Stimulated activated CD4-positive, alpha-beta T cell treated with anti-CD3 and anti-CD28 coated beads, Interleukin-15, amount 100 ng/mL, for 48 hours (primary cell): ENCODE results near the gene GON7.
"Not testable (repeated sequence)": the region's sequence is repeated elsewhere in the genome, so short reads cannot be mapped to it uniquely, and the experiment has no call there.

Experiments used
- DNase-seq, 2 donors: peaks; one replicate each; pipeline ENCODE4 v3.0.0-alpha.2; 2020; ENCODE audit warnings: low read depth in 2 of 2

Gene GON7

DNA sequence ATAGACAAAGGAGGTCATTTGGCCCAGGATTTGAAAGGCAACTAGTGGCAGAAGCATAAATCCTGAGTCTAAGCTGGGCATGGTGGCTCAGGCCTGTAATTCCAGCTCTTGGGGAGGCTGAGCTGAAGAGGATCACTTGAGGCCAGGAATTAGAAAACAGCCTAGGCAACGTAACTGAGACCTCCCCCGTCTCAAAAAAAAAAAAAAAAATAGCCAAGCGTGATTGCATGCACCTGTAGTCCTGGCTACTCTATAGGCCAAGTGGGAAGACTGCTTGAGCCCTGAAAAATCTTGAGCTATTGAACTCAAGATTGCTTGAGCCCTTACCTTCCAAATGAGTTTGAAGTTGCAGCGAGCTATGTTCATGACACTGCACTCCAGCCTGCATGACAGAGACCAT, 7.8 kb downstream of the GON7 start:
- no peak for DNase-seq

DNA sequence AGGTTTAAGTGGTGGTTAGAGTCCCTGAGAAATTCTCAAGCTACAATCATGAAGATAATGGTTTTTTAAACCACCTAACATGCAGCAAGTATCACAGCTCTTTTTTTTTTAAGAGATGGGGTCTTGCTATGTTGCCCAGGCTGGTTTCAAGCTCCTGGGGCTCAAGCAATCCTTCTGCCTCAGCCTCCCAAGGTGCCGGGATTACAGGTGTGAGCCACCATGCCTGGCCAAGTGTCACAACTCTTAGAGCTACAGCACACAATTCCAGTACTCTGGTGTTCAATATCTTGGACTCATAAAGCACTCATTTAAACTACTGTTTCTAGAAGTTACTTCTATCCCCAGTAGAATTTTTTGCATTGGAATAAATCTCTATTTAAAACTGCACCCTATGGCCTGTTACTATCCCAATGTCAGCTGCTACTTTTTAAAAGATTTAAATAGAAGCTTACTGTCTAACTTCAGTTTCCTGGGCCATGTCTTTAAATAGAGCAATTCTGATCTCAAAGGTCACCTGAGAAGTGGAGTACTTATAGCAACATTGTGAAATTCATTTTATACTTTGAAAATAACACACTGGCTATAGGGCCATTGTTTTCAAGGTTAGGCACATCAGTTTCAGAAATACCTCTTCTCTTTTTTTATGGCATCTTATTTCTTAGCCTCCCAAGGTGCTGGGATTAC, 11.4 kb downstream of the GON7 start:
- DNase-seq, result no peak

GRCh38 chr14:93186956-93187355, 19.9 kb downstream of the GON7 start:
- no peak for DNase-seq

GRCh38 chr14:93186466-93186865, 20.4 kb downstream of the GON7 start:
- DNase-seq, result no peak

GRCh38 chr14:93185349-93185720, 21.5 kb downstream of the GON7 start:
- no peak for DNase-seq

GRCh38 chr14:93184391-93185348, 22.2 kb downstream of the GON7 start, which contains the start of the genes LYSET and MOAP1:
TSS of gene LYSET (plus strand) at chr14:93185317. CDS start at chr14:93185406, 89 bp downstream.
TSS of gene MOAP1 (minus strand) at chr14:93184897. CDS start at chr14:93184242, 655 bp downstream.
- peak; percentile 83 to 84 for DNase-seq

GRCh38 chr14:93183596-93184317, 23.1 kb downstream of the GON7 start:
- DNase-seq, result no peak

- DNase-seq, result no peak
Observed at GRCh38 chr14:93175492-93175891, 31.4 kb downstream of the GON7 start.

GRCh38 chr14:93174731-93175130, 32.1 kb downstream of the GON7 start:
- not testable (repeated sequence) for DNase-seq

GRCh38 chr14:93173943-93174395, 32.9 kb downstream of the GON7 start:
- no peak for DNase-seq

DNA sequence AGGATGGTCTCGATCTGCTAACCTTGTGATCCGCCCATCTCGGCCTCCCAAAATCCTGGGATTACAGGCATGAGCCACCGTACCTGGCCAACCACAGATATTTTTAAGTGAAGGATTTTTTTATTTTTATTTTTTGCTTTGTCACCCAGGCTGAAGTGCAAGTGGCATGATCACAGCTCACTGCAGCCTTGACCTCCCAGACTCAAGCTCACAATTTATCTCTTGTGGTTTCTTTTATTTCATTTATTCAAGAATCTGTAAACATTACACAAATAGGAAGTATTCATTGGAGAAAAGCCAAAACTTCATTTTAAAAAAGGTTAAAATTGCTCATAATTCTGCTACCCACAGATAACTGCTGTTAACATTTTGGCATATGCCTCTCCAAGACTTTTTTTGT, 35.5 kb downstream of the GON7 start:
- DNase-seq, result no peak

- DNase-seq, result not testable (repeated sequence)
Observed at GRCh38 chr14:93170141-93170540, 36.7 kb downstream of the GON7 start.

- DNase-seq, result not testable (repeated sequence)
Observed at GRCh38 chr14:93169619-93170018, 37.2 kb downstream of the GON7 start.

- not testable (repeated sequence) for DNase-seq
Observed at GRCh38 chr14:93168610-93169009, 38.3 kb downstream of the GON7 start.

- DNase-seq, result not testable (repeated sequence)
Observed at GRCh38 chr14:93165271-93166265, 41.3 kb downstream of the GON7 start.

- DNase-seq, result no peak
Observed at GRCh38 chr14:93163564-93163963, 43.3 kb downstream of the GON7 start.

DNA sequence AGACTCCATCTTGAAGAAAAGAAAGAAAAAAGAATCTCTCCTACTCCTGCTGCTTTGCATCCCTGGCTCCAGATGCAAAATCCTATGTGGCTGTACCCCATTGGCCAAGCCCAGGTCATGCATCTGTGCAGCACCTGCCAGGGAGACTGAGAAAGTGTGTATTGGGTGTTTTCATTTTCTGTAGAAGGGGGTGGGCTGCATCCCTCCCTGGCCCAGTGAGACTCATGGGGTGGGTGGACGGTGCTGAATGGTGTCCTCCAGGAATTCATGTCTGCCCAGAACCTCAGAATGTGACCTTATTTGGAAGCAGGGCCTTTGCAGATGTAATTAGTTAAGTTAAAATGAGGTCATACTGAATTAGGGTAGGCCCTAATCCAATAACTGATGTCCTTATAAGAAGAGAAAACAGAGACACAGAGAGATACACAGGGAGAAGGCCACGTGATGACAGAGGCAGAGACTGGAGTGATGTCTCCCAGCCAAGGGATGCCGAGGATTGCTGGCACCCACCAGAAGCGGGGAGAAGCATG, 45.4 kb downstream of the GON7 start:
- DNase-seq, result no peak

- DNase-seq, result no peak
Observed at GRCh38 chr14:93160353-93160801, 46.5 kb downstream of the GON7 start.

- not testable (repeated sequence) for DNase-seq
Observed at GRCh38 chr14:93159625-93160352, 47.1 kb downstream of the GON7 start.

DNA sequence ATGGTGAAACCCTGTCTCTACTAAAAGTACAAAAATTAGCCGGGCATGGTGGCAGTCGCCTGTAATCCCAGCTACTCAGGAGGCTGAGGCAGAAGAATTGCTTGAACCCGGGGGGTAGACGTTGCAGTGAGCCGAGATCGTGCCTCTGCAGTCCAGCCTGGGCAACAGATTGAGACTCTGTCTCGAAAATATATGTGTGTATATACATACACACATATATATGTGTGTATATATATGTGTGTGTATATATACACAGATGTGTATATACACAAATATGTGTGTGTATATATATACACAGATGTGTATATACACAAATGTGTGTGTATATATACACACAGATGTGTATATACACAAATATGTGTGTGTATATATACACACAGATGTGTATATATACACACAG, 48.5 kb downstream of the GON7 start:
- not testable (repeated sequence) for DNase-seq
